Psoas muscle (tissue), 8 donors: ENCODE data around the gene CDC37L1. TPM values are rescaled to one million over a fixed set of nuclear protein-coding genes. Genes with fewer than 3 reads are reported as not detected.
A peak's percentile ranks its signal among the peaks of the same experiment; 100 is the strongest.
"Not testable (repeated sequence)": the region's sequence is repeated elsewhere in the genome, so short reads cannot be mapped to it uniquely, and the experiment has no call there.

Experiments used
- ATAC-seq, 4 donors: fragments of 200-7000 bp; cut with Tn5 transposase; one replicate each; pipeline ENCODE4 v1.9.1; 2020; ENCODE audit warnings: moderate library complexity in 3 of 4, mild to moderate bottlenecking in 2 of 4
- DNase-seq, 2 donors: peaks; one replicate each; pipeline ENCODE4 v3.0.0-alpha.2; 2020
- H3K27ac ChIP-seq: fragments of 200-600 bp; one replicate; pipeline ENCODE4 v1.8.0; 2022
- H3K27me3 ChIP-seq, 3 donors: fragments of 200-600 bp in 1 of 3; one replicate each; pipeline versions ENCODE4 v1.6.1 to v1.8.0; 2013 to 2022; ENCODE audit warnings: low read length in 2 of 3, mild to moderate bottlenecking in 2 of 3, moderate library complexity in 1 of 3; ENCODE audit not compliant: insufficient read depth in 3 of 3
- H3K36me3 ChIP-seq, 2 donors: fragments of 200-600 bp in 1 of 2; one replicate each; pipeline versions ENCODE4 v1.6.1 to v1.8.0; 2013 to 2022; ENCODE audit warnings: low read depth in 1 of 2, mild to moderate bottlenecking in 1 of 2, moderate library complexity in 1 of 2; ENCODE audit not compliant: insufficient read depth in 1 of 2
- H3K4me1 ChIP-seq: fragments of 200-600 bp; one replicate; pipeline ENCODE4 v1.8.0; 2022
- H3K4me3 ChIP-seq: fragments of 200-600 bp; one replicate; pipeline ENCODE4 v1.8.0; 2022; ENCODE audit warnings: mild to moderate bottlenecking
- H3K9me3 ChIP-seq: fragments of 200-600 bp; one replicate; pipeline ENCODE4 v1.8.0; 2022
- WGBS, 3 donors: extraction: QIAGEN DNeasy Blood & Tissue Kit; methylation state at CpG; one replicate each; pipeline versions ENCODE4 v1.1.6 to v1.1.7; 2013; 5-methylcytosine and 5-hydroxymethylcytosine counted together
- intact Hi-C, 2 donors: fragments of 100-400 bp; cut with DNase I; formaldehyde crosslinking; loops; one replicate each; pipeline versions ENCODE4 v1.11.0 to v1.14.2; 2022
- polyA plus RNA-seq, 3 donors: library from polyadenylated mRNA; stranded (reverse); fragments of 200-250 nt; gene quantifications; one replicate each; pipeline ENCODE4 v1.2.3, GENCODE V29; 2013
- total RNA-seq, 4 donors: library from RNA; stranded (reverse); fragmentation: NEBNext Ultra II Directional in 2 of 4; extraction: Animal tissue kit (Norgen Biotek cat#: 25700) in 2 of 4; gene quantifications; one replicate each; pipeline versions ENCODE4 v1.2.1 to v1.2.4, GENCODE V29; 2021 to 2023
- TF ChIP-seq, protein P1 (sequence below): fragments of 200-600 bp; IDR thresholded peaks from one replicate; pipeline ENCODE4 v1.8.0; 2022; ENCODE audit warnings: antibody characterized with exemption
- donor health status: healthy with polysubstance abuse.
- donor health status: DM: no; HTN: no; CAD: no; lungs with moderate emphysema.
- donor health status: Bipolar disorder and iron deficiency.
- donor health status: healthy.
- donor health status: DM: yes; HTN: yes; CAD: no.
- donor health status: DM: no; HTN: no; CAD: no.
- donor health status: DM: no; HTN: no; CAD: no.
- donor health status: DM: yes; HTN: yes; CAD: no.

Gene CDC37L1
- total and polyA plus RNA-seq, 7 donors, result 46.7 to 184 (median 87.8) TPM

- peak; percentile 20 to 62 (median 38) for ATAC-seq
- 32 to 44% (median 38%) methylated on average over 8 of the region's 8 CpGs for WGBS, 3 donors
- intact Hi-C loops, result loop anchor here in 1 of 2 donors (10.0 kb wide), 2 partner anchors 135 to 295 kb away; no protein-coding TSS in a partner anchor
- Histone ChIP-seq H3K36me3 (no peaks in the 10 kb centered on the region), H3K9me3 (no peaks in the 10 kb centered on the region), H3K4me1 (no peaks in the 10 kb centered on the region), H3K4me3 (no peak overlapping the region), H3K27me3 (no peaks in the 10 kb centered on the region), H3K27ac (no peak overlapping the region)
- DNase-seq, result no peak
- TF ChIP-seq, protein P1, sequence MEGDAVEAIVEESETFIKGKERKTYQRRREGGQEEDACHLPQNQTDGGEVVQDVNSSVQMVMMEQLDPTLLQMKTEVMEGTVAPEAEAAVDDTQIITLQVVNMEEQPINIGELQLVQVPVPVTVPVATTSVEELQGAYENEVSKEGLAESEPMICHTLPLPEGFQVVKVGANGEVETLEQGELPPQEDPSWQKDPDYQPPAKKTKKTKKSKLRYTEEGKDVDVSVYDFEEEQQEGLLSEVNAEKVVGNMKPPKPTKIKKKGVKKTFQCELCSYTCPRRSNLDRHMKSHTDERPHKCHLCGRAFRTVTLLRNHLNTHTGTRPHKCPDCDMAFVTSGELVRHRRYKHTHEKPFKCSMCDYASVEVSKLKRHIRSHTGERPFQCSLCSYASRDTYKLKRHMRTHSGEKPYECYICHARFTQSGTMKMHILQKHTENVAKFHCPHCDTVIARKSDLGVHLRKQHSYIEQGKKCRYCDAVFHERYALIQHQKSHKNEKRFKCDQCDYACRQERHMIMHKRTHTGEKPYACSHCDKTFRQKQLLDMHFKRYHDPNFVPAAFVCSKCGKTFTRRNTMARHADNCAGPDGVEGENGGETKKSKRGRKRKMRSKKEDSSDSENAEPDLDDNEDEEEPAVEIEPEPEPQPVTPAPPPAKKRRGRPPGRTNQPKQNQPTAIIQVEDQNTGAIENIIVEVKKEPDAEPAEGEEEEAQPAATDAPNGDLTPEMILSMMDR, result peak; percentile 55
Observed at GRCh38 chr9:4750023-4750673, 70.8 kb downstream of the CDC37L1 start.

- not testable (repeated sequence) for H3K36me3 ChIP-seq, H3K27me3 ChIP-seq, H3K4me3 ChIP-seq, DNase-seq, ATAC-seq, H3K4me1 ChIP-seq, H3K27ac ChIP-seq, H3K9me3 ChIP-seq
- intact Hi-C loops, result loop anchor here in 1 of 2 donors (10.0 kb wide), 2 partner anchors 130 to 290 kb away; no protein-coding TSS in a partner anchor
Observed at GRCh38 chr9:4754530-4754929, 75.2 kb downstream of the CDC37L1 start.

DNA sequence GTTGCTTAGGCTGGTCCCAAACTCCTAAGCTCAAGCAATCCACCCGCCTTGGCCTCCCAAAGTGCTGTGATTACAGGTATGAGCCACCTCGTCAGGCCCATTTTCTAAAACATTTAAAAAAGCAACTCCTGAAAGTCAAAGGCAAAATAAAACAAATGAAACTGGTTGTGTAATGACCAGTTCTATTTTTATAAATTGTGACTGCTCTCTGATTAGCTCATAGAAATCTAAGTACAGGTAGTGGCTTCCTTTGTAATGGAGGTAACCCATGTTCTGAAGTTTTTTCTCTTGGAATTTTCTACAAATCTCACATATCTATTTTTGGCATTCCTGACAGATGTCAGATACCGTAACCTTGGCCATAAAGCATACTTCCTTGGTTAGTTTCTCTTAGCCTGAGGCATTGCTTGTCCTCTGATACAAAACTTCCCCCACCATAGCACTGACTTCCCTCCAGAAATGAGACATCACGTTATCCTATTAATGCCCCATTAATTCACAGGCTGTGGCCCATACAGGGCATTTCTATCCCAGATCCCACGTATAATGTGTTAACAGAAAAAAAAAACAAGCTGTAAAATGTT lies 75.7 kb downstream of the CDC37L1 start:
- intact Hi-C loops, result loop anchor here in 1 of 2 donors (10.0 kb wide), 2 partner anchors 130 to 290 kb away; no protein-coding TSS in a partner anchor
- Histone ChIP-seq H3K27ac (no peak overlapping the region), H3K4me3 (no peak overlapping the region), H3K36me3 (no peaks in the 10 kb centered on the region), H3K9me3 (no peaks in the 10 kb centered on the region), H3K27me3 (no peaks in the 10 kb centered on the region), H3K4me1 (no peaks in the 10 kb centered on the region)
- 62 to 66% (median 64%) methylated on average over 5 of the region's 5 CpGs for WGBS, 3 donors
- DNase-seq (no peak), ATAC-seq (no peak)
- TF ChIP-seq, protein P1, result no peak

DNA sequence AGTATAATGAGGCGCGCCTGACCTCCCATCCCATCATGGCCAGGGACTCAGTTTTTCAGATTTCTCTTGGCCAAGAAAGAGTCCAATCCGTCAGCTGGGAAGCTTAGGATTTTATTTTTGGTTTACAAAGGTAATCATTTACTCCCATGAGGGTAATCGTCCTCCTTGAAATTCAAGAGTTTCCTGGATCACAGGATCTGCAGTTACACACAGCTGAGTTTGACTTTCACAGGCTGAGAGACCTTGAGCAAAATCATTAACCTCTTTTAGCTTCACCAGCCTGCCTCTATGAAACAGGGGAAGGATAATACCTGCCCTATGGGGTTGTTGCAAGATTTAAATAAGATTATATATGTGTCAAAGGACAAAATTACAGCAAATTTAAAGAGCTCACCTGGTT lies 77.1 kb downstream of the CDC37L1 start:
- no peaks in the 10 kb centered on the region for H3K36me3 ChIP-seq
- intact Hi-C loops, result loop anchor here in 1 of 2 donors (10.0 kb wide), 2 partner anchors 128 to 288 kb away; no protein-coding TSS in a partner anchor
- no peak for ATAC-seq
- H3K27ac ChIP-seq, result no peak overlapping the region
- 42 to 44% (median 43%) methylated on average over 4 of the region's 4 CpGs for WGBS, 3 donors
- H3K9me3 ChIP-seq, result no peaks in the 10 kb centered on the region
- no peak overlapping the region for H3K4me3 ChIP-seq
- TF ChIP-seq, protein P1, result no peak
- no peak for DNase-seq
- no peaks in the 10 kb centered on the region for H3K4me1 ChIP-seq
- H3K27me3 ChIP-seq, result no peaks in the 10 kb centered on the region

Other genes starting within 250 kb of the CDC37L1 start
- 1 to 10 TPM in 3 of 4 donors, under 1 TPM in 1; 0.64 to 1.3 (median 1.1) TPM for gene SLC1A1, start 189.1 kb upstream of the CDC37L1 start, total RNA-seq
- gene SLC1A1, start 189.1 kb upstream of the CDC37L1 start, polyA plus RNA-seq, result 1 to 10 TPM in 1 of 3 donors, under 1 TPM in 2; 0.43 to 1.0 (median 0.94) TPM
- gene PLPP6, start 17.3 kb upstream of the CDC37L1 start, total RNA-seq, result 1 to 10 TPM; 1.1 to 2.3 (median 1.9) TPM
- 1 to 10 TPM in 2 of 3 donors, under 1 TPM in 1; 0.53 to 3.1 (median 1.1) TPM for gene PLPP6, start 17.3 kb upstream of the CDC37L1 start, polyA plus RNA-seq
- gene SPATA6L, start 13.1 kb upstream of the CDC37L1 start, total RNA-seq, result under 1 TPM; 0.22 to 0.79 (median 0.47) TPM
- gene SPATA6L, start 13.1 kb upstream of the CDC37L1 start, polyA plus RNA-seq, result under 1 TPM; 0.09 to 0.15 (median 0.12) TPM
- 100 to 1,000 TPM; 100 to 143 (median 115) TPM for gene AK3, start 61.6 kb downstream of the CDC37L1 start, total RNA-seq
- 100 to 1,000 TPM in 2 of 3 donors, 10 to 100 TPM in 1; 47.5 to 183 (median 102) TPM for gene AK3, start 61.6 kb downstream of the CDC37L1 start, polyA plus RNA-seq
- gene RCL1, start 113.4 kb downstream of the CDC37L1 start, total RNA-seq, result 10 to 100 TPM; 16.0 to 29.5 (median 17.9) TPM
- gene RCL1, start 113.4 kb downstream of the CDC37L1 start, polyA plus RNA-seq, result 10 to 100 TPM in 2 of 3 donors, 1 to 10 TPM in 1; 8.9 to 13.2 (median 10.7) TPM